SIG-M5 treated with dmso at 0.1 percent for 504 hours (cell line): Measurements from ENCODE around the gene KSR1.
"Not testable (repeated sequence)": the region's sequence is repeated elsewhere in the genome, so short reads cannot be mapped to it uniquely, and the experiment has no call there.

Source experiments
- DNase-seq: peaks from one replicate; lab custom pipeline; 2025; ENCODE audit not compliant: unreplicated experiment; lab: John Stamatoyannopoulos, UW

KSR1 gene

DNA sequence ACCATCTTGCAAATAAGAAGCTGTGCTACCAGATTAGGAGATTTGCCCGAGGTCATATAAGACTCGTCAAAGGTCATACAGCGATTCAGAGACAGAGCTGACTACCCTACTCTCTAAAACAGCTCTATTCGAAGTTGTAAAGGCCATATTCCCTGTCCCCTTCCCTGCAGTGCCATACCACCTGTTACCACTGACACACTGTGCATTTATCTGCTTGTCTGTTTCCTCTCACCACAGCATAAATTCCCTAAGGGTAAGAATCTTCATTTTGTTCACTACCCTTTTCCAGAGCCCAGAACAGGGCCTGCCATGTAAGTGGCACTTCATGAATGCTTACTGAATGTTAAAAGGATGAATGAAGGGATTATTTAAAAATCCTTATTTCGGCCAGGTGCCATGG, 3.4 kb upstream of the KSR1 start:
- no peak for DNase-seq

DNA sequence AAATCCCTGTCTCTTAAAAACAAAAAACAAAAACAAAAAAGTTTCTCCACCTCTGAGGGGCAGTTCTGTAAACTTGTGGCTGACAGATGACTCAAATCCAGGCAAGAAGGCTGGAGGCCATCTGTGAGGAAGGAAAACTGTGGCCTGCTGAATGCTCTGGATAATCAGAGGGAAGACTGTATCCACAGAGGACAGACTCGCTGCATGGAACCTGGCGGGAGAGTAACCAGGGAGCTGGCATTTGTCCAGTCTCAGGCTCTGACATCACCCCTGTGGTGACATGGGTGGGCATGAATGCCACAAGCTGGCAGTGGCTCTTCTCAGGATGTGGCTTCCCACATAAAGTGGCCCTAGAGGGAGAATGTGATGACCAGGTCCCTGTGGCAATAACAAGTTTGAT, 2.8 kb upstream of the KSR1 start:
- no peak for DNase-seq

DNA sequence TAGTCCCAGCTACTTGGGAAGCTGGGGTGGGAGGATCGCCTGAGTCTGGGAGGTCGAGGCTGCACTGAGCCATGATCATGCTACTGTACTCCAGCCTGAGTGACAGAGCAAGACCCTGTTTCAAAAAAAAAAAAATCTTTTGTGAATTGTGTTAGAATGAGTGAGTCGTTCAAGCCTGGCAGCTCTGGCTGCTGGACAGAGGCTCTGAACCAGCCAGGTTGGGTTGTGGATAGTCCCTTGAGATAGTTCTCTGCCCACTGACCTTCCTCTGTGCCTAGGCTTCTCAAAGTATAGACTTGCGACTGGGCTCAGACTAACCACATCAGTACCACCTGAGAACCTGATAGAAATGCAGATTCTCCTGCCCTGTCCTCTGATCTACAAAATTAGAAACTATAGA, 2.2 kb upstream of the KSR1 start:
- no peak for DNase-seq

DNA sequence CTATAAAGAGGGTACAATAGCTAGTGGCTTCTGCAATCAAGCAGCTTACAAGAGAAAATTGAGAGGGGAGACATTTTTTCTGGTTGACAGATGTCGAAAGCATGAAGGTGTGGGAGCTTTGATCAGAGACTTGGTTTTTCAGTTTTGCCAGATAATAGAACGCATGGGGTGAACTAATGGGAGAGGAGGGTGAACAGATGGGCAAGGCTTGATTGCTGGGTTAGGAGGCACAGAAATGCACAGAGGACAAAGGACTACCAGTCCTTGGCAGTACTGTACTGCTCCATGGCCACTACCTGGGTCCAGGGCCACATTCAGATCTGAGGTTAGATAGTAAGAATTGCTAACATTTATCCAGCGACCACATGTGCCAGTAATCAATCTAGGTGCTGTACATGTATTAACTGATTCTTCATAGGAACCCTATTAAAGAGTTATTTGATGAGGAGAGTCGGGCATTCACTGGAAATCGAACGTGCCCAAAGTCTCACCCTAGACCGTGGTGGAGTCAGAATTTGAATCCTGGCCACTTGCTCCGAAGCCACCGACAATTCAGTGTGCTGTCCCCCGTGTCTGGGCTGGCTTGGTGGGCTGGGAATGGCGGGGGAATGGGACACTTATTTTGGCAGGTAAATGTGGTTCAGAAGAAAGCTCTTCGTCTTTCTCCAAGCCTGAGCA, 873 bp upstream of the KSR1 start:
- DNase-seq, result no peak

DNA sequence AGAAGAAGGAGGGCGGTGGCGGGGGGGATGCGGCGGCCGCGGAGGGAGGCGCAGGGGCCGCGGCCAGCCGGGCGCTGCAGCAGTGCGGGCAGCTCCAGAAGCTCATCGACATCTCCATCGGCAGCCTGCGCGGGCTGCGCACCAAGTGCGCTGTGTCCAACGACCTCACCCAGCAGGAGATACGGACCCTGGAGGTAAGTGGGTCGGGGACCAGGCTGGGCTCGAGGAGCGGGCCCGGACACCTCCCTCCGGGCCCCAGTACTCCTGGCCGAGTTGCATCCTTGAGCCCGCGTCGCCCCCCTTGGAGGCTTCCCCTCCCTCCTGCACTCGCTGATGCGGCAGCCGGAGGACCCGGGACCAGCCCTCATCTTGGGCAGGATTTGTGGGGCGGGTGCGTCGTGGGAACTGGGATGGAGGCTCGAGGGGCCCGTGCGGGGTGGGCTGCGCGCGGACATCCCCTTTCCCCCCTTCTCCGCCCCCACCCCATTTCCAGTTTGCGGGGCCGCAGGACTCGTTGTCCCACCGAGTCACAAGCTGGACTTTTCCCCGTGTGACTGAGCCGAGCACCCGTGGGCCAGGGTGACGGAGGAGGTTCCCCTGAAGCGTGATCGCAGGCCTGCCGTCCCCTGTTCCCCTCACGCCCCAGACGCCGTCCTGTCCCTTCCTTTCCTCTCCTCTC, 572 bp downstream of the KSR1 start:
- no peak for DNase-seq

DNA sequence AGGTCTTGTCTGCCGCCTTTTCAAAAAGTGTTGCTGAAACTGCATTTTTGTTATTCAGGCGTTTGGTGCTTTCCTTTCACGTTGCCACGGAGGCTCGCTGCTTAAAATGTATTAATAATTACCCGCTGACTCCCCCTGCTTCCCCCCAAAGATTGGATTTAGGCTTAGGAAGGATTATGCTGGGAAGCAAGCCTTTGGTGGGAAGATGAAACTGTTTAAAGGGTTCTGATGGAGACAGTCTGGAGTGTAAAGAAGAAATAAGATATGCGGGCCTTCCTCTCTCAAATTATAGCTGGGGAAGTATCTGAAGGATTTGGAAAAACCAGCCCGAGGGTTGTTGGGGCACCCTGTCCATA, 1.1 kb downstream of the KSR1 start:
- DNase-seq, result no peak

DNA sequence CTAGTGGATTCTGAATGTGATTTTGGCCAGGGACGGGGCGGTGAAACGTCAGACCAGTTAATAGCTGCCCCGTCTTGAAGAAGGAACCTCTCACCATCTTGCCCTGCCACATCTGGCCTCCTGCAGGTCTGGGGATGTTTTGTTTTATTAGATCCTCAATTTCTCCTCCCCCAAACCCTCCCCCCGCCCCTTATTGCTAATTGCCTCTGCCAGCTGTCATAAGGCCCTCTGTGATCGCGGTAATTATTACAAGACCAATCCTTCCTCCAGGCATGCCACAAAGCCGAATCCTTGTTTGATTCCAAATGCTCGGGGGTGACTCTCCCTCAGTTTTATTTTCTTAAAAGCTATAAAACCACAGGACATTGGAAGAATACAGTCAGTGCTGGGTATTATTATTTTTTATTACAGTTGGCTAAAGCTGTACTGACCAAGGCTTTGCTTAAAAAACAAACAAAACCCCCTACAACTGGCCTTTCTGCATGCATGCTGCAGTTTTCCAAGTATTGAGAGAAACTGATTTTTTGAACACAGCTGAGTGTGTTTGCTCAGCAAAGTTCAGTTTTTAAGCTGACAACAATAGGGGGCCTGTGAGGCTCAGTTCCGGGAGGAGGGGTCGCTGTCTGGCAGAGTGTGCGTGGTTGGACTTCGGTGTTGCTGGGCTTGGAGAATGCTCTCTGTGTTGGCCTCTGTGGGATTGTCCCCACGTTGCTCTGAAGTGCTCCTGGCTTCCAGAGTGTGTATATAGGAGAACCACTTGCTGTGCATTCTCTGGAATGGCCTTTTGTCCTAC, 1.7 kb downstream of the KSR1 start:
- no peak for DNase-seq

DNA sequence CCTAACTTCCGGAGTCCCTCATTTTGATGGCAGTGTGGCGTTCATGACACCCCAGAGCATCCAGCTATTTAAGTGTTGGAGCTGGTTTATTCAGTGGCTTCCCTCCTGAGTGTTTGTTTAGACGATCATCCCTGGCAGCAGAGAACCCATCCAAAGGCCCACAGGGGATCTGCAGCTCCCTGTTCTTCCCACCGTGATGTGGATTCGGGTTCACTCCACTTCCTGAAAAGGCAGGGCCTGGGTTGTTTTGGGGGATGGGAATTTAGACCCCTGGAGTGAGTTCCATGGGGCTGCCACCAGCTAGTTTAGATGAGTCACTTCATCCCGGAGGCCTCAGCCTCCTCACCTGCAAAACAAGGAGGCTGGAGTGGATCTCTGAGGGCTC, 2.3 kb downstream of the KSR1 start:
- DNase-seq, result no peak

DNA sequence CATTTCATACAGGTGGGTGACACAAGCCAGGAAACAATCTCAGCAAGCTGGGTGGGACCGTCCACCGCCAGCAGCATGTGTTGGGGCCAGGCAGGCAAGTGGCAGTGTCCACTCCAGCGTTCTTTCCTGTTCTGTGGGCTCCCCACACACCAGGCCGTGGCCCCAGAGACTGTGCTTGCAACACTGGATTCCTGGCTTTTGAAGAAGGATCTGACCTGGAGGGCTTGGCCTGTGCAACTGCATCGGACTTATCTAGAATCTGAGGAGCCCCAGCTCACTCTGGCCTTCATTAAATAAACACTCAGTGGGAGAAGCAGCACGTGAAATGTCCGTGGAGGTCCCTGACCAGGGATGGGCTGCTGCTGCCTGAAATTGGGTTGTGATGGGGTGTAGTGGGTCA, 3.2 kb downstream of the KSR1 start:
- no peak for DNase-seq

DNA sequence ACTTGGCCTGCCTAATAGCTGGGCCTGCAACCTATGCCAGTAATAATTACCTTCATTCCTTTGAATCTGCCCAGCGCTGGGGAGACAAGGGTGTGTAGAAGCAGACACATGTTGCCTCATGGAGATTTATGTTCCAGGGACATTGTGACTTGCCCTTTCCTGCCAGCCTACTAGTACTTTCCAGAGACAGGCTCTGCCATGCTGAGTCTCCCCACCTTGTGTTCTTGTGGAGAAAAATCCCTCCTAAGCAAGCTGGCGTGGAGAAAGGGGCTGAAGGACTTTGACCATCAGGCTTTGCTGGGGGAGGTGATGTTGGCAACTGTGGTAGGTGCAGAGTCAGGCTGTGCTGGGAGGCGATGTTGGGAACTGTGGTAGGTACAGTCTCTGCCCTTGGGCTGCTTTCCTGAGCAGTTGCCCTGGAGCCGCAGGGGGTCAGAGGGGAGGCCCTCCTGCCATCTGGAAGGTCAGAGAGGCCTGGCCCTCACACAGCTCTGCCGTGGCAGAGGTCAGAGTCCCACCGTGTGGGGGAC, 4.0 kb downstream of the KSR1 start:
- DNase-seq, result no peak

DNA sequence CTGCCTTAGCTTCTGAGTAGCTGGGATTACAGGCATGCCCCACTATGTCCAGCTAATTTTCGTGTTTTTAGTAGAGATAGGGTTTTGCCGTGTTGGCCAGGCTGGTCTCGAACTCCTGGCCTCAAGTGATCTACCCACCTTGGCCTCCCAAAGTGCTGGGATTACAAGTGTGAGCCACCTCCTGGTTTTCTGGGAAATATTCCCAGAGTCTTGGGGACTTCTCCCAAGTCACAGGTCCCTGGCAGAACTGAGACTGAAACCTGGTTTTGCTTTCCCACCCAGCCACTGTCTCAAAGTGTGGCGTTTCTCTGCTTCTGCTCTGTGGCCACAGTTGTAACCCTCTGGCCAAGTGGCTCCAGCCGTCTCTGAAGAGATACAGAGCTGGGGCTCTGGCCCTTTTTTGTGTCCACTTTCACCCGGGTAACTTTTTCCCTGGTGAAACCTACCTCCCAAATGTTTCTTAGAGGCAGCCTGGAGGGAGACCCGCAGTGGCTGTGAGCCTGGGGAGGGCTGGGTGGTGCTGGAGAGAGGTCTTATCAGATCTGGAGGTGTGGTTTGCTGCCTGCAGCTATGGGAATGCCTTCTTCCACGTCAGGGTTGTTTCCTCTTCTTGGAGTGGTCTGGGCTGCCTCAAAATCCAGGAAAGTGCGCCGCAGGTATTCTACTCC, 5.1 kb downstream of the KSR1 start:
- no peak for DNase-seq

DNA sequence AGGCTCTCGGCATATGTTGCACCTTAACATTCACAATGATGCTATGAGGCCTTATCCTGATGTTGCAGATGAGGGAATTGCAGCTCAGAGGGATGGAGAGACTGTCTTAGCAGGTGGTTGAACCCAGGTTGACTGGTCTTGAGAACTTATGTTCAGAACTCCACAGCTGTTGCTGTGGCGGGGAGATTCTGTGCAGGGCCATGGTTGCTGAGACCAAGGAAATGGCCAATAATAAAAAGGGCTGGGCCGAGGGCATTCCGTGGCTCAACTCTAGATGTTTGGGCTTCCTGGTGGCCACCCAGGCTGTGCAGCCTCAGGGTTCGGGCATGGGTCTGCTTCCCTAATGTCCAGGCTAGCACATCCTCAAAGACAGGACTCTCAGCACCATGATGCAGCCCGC, 5.9 kb downstream of the KSR1 start:
- DNase-seq, result no peak

DNA sequence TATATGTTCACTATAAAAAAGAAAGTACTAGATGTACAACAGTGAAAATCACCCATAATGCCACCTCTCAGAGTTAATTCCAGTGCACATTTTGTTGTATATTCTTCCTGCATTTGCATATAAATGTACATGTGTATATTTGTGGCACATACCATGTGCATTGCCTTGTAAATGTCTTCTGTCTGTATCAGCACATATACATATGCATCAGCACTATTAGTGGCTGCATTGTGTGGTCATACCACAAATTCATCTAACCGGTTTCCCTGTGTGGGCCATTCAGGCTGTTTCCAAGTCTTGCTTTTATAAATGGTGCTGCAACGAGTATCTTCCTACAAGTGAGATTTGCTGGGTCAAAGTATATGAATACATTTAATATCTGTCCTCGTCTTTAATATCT, 6.5 kb downstream of the KSR1 start:
- no peak for DNase-seq

DNA sequence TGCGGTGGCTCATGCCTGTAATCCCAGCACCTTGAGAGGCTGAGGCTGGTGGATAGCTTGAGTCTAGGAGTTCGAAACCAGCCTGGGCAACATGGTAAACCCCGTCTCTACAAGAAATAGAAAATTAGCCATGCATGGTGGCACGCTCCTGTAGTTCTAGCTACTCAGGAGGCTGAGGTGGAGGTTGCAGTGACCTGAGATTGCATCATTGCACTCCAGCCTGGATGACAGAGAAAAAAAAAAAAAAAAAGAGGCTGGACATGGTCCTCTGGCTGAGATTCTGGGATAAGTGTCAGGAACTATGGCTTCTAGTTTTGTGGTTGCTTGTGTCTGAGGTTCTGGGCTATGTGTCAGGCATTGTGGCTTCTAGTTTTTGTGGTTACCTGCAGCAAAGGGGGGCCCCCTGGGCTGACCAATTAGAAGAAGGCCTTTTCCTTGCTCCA, 7.0 kb downstream of the KSR1 start:
- no peak for DNase-seq

DNA sequence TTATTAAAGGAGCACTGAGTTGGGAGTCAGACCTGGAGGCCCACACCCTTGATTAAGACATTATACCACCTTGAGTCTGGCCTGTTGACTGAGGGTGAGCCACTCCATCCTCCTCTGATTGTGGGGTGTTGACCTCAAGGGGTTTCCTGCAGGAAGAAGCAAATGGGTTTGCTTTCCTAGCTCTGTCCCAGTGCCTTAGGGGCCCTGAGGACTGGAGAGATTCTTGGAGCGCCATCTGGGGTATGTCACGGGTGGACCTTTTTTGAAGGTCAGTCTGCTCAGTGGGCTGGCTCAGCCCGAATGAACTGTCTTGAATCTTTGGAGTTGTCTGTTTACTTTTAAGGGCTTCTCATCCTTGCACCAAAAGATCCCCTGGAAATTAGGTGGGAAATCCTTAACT, 7.8 kb downstream of the KSR1 start:
- DNase-seq, result not testable (repeated sequence)

DNA sequence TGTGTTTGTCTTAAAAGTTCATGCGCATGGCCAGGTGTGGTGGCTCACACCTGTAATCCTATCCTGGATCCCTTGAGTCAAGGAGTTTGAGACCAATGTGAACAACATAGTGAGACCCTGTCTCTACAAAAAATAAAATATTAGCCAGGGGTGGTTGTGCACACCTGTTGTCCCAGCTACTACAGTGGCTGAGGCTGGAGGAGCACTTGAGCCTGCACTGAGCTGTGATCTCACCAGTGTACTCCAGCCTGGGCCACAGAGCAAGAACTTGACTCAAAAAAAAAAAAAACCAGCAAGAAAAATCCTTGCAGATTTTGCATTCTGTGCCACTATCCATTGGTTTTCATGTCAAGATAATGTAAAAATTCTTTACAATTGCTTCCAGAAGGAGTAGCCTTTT, 8.2 kb downstream of the KSR1 start:
- no peak for DNase-seq

DNA sequence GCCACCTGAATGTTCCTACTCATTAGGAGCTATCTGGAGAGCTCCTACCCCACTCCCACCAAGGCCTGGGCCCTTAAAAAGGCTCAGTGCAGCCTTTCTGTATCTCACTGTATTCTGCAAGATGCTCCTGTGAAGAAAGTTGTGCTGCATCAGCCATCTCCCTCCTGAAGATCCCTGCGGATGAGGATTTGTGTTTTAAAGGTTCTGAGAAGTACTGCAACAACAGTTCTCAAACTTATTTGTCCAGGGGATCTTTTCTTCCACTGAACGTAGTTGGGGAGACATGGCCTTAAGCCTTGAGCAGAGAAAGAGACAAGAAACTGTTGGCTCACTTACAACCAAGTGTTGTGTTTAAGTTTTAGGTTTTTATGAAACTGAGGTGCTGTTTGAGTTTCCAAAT, 9.6 kb downstream of the KSR1 start:
- not testable (repeated sequence) for DNase-seq

DNA sequence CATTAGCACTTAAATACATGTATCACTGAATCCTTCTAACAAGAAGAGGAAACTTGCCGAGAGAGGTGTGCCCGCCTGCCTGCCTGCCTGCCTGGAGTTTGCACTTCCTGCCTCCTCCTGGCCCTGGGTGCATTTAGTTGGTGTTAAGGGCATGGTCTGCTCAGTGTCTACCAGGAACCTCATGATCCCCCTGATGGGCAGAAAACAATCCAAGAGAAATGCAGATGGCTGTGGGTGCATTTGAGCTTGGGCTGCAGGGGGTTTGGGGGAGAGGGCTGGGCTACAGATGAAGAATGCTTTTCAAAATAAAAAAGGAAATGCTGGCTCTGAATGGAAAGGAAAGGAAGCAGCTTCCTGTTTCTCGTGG, 10.1 kb downstream of the KSR1 start:
- DNase-seq, result no peak

DNA sequence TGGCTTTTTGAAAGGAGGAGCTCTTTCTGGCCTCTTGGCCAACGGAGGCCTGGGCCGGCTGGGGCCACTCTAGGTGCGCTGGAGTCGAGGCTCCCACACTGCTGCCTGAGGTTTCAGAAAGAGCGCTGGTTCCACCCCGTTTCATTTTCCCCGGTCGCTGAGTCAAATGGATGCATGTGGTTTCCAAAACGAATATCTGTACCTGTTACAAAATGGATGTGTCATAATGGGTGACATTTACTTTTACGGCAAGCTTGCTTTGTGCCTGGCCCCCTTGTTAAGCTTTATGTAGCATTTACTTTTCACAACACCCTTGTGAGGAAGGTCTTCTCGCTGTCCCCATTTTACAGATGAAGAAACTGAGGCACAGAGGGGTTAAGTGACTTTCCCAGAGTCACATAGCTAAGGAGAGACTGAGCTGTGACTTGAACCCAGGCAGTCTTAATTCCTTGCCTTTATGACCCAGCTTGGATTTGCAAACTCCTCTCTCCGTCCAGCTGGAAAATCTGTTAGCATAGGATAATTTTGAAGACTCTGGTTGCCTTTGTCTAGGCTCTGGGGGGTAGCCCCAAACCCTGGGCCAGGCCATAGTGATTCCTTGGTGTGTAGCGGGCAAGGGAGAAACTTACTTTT, 10.6 kb downstream of the KSR1 start:
- DNase-seq, result peak; percentile 46

DNA sequence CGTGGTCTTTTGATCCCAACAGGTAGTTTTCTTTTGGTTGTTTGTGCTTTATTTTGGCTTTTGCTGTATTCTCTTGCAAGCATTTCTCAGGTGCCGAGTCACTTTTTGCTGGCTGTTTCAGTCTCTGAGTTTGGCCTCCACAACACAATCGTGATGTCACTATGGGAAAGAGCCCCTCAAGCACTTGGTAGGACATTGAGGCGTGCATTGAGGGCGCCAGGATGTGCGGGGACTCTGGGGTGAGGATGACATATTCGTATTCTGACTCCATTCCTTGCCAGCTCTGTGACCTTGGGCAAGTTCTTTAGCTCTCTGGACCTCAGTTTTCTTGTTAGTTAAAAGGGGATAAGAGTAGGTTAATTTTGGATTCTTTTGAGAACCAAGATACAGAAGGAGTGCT, 13.0 kb downstream of the KSR1 start:
- DNase-seq, result no peak
